ENCODE results near the gene PLD1.
A peak's percentile ranks its signal among the peaks of the same experiment; 100 is the strongest.

Gene PLD1

DNA sequence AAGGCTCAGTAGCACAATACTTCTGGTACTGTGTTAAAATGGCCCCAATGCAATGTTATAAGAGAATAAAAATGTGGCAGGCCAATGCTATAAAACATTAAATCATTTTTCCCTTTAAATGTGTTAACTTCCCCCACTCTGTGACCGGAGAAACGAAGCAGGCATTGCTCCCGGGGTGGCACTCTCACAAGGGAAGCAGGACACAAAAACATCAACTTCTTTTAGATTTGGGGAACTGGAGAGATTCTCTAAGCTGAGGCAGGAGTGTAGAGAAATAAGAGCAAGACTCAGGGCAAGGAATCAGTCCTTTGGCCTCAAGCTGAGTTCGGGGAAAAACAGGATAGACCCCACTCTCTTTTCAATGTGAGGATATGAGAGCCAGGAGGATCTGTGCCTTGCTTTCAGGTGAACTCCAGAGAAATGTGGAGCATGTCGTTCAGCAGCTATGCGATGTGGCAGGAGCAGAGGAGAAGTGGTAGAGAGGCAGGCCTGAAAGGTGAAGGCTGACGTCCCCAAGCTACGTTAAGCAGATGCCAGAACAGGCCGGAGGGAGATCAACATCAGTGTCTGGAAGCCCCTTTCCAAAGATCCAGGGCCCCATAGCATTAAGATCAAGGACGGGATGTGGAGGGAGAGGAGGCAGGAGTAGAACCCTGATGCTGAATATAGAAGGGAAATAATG is 160.2 kb downstream of the PLD1 start:
- peaks cover 0 to under 1% (median 0%) of the 10 kb centered on the region in 3 donors for H3K36me3 ChIP-seq
- peak overlapping the region; percentile 23 to 61 for H3K27ac ChIP-seq

GRCh38 chr3:171649267-171649666 is 161.0 kb downstream of the PLD1 start:
- Histone ChIP-seq H3K9me3 (no peaks in the 10 kb centered on the region), H3K4me1 (peaks cover 0 to 45% (median 7%) of the 10 kb centered on the region in 4 donors), H3K36me3 (peaks cover 0 to 6% (median 0%) of the 10 kb centered on the region in 3 donors), H3K27ac (peak overlapping the region in 1 of 2 donors; percentile 61), H3K27me3 (no peaks in the 10 kb centered on the region), H3K4me3 (no peak overlapping the region)
- TF ChIP-seq CTCF (IDR thresholded peaks at IDR 0.05): no peak
- intact Hi-C loops (cut with DNase I; ENCODE audit: low total_unique reads): loop anchor here (10.0 kb wide), 1 partner anchor 706 kb away; no protein-coding TSS in a partner anchor
- DNase-seq: no peak

More for the DNA sequence above, 160.2 kb downstream of the PLD1 start:
- Histone ChIP-seq H3K27me3 (no peaks in the 10 kb centered on the region), H3K4me1 (peaks cover 0 to 53% (median 11%) of the 10 kb centered on the region in 4 donors), H3K9me3 (no peaks in the 10 kb centered on the region), H3K4me3 (no peak overlapping the region)
- intact Hi-C loops (cut with DNase I; ENCODE audit: low total_unique reads): loop anchor here (10.0 kb wide), 1 partner anchor 705 kb away; no protein-coding TSS in a partner anchor
- no peak for TF ChIP-seq CTCF (IDR thresholded peaks at IDR 0.05)
- DNase-seq: no peak

DNA sequence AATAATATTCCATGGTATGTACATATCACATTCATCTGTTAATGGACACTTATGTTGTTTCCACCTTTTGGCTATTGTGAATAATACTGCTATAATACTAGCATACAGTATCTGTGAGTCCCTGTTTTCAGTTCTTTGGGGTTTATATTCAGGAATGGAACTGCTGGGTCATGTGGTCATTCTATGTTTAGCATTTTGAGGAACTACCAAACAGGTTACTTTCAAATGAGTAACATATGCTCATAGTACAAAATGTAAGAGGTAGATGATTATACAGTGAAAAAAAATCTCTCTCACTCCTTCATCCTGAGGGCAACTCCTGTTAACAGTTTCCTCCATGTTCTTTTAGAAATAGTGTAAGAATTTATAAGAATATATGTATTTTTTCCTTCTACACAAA is 162.2 kb downstream of the PLD1 start:
- intact Hi-C loops (cut with DNase I; ENCODE audit: low total_unique reads): loop anchor here (10.0 kb wide), 1 partner anchor 707 kb away; no protein-coding TSS in a partner anchor
- no peak overlapping the region for H3K4me3 ChIP-seq
- H3K27me3 ChIP-seq: no peaks in the 10 kb centered on the region
- peaks cover 0 to 39% (median 3%) of the 10 kb centered on the region in 4 donors for H3K4me1 ChIP-seq
- DNase-seq: no peak
- TF ChIP-seq CTCF (IDR thresholded peaks at IDR 0.05): no peak
- no peak overlapping the region for H3K27ac ChIP-seq
- no peaks in the 10 kb centered on the region for H3K9me3 ChIP-seq
- peaks cover 0 to 6% (median 0%) of the 10 kb centered on the region in 3 donors for H3K36me3 ChIP-seq

DNA sequence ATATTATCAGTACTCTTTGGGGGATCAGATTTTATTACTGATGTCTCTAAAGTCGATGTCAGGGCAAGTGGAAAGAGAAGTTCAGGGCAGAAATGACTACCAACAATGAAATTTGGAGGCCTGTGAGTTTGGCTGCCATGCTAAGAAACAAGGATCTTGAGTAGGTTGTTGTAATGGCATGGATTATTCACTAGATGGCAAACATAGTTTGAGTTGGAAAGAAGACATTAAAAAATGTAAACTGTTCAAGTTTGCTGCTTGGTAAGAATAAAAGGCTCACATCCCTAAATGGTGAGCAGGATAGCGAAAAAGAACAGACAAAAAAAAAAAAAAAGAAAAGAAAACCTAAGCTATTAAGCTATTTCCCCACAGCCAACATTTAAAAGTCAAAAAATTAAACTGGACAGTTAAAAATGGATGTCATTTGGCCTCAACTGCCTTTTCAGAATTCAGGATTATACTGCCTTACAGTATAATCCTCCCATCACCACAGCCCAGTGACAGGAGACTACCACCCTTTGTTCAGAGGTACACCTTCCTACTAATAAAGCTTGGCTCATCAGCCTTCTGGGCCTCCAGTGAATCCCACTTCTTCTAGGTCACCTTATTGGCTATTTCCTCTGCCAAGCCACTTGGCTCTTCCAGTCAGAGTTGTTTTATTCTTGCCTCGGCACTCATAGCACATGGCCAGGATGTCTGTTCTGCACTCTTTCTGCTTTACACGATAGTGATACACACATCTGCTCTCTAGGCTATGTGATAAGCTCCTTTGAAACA is 163.7 kb downstream of the PLD1 start:
- Histone ChIP-seq H3K27me3 (no peaks in the 10 kb centered on the region), H3K9me3 (no peaks in the 10 kb centered on the region), H3K4me3 (no peak overlapping the region), H3K4me1 (peaks cover 0 to 30% (median 3%) of the 10 kb centered on the region in 4 donors), H3K27ac (peak overlapping the region; percentile 3 to 34), H3K36me3 (peaks cover 0 to 14% (median 3%) of the 10 kb centered on the region in 3 donors)
- no peak for DNase-seq
- peak; percentile 68 to 82 for TF ChIP-seq CTCF (IDR thresholded peaks at IDR 0.05)
- intact Hi-C loops (cut with DNase I; ENCODE audit: low total_unique reads): loop anchor here (2.0 to 10.0 kb wide), 2 partner anchors 126 to 708 kb away; no protein-coding TSS in a partner anchor

DNA sequence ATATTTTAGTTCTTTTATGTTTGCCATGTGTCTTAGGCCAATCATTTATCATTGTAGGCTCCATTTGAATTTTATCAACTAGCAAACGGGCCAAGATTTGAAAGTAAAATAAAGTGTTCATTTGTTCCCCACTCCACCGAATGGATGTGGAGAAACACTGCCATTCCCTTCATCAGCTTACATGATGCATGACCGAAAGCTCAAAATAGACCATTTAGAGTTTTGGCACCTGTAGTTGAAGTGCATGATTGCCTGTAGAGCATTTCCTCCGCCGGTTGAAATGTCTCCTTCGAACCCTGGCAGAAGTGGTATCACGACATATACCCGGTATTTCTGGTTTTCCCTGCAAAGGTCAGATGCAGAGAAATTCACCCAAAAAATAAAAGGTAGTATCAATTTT is 165.6 kb downstream of the PLD1 start:
- peaks cover 0 to 16% (median 2%) of the 10 kb centered on the region in 4 donors for H3K4me1 ChIP-seq
- intact Hi-C loops (cut with DNase I; ENCODE audit: low total_unique reads): loop anchor here (5.0 to 10.0 kb wide), 2 partner anchors 710 to 1023 kb away; no protein-coding TSS in a partner anchor
- no peaks in the 10 kb centered on the region for H3K27me3 ChIP-seq
- no peak for DNase-seq
- no peaks in the 10 kb centered on the region for H3K9me3 ChIP-seq
- no peak for TF ChIP-seq CTCF (IDR thresholded peaks at IDR 0.05)
- H3K4me3 ChIP-seq: no peak overlapping the region
- peaks cover 0 to 14% (median 4%) of the 10 kb centered on the region in 3 donors for H3K36me3 ChIP-seq
- no peak overlapping the region for H3K27ac ChIP-seq

Measured in tibial artery (tissue), 4 donors.